A549 (cell line): ENCODE results near the gene UBQLN4. TPM values are rescaled to one million over a fixed set of nuclear protein-coding genes. Genes with fewer than 3 reads are reported as not detected.

Experiments
- ATAC-seq, 2 experiments: fragments of 200-7000 bp in 1 of 2; fragments of >200 bp in 1 of 2; cut with Nextera tagmentation in 1 of 2; cut with Tn5 transposase in 1 of 2; 3 replicates each; pipeline versions ENCODE4 v1.8.0 to v1.9.1; 2018 to 2020; ENCODE audit warnings: mild to moderate bottlenecking in 1 of 2, moderate library complexity in 1 of 2
- CTCF ChIA-PET: fragments of 300-600 bp; sonication (Branson Sonifier 250); formaldehyde crosslinking; extraction: SDS; loops from one replicate; lab custom pipeline; 2021; ENCODE audit warnings: antibody characterized with exemption, inconsistent platforms; lab: Yijun Ruan, JAX
- POLR2A ChIA-PET: fragments of 350-600 bp; formaldehyde crosslinking; extraction: SDS; loops from one replicate; lab custom pipeline; 2021; ENCODE audit warnings: antibody characterized with exemption, inconsistent platforms; lab: Yijun Ruan, JAX
- DNase-seq, 2 experiments: peaks; one replicate each; pipeline versions ENCODE4 v3.0.0 to v3.0.0-alpha.2; 2011 to 2016; ENCODE audit warnings: low read depth in 1 of 2, low spot score in 1 of 2
- FAIRE-seq: peaks from 2 replicates; lab custom pipeline; 2011; peaks lifted over from hg19 to GRCh38; lab: Jason Lieb, UNC
- H3K27ac ChIP-seq, 2 experiments: fragments of >200 bp; sonication (Bioruptor Twin); formaldehyde crosslinking; 3 replicates each; pipeline ENCODE4 v1.5.1; 2016 to 2017
- H3K4me1 ChIP-seq: fragments of >200 bp; sonication (Bioruptor Twin); formaldehyde crosslinking; 3 replicates; pipeline ENCODE4 v1.6.1; 2016
- H3K4me2 ChIP-seq: fragments of >200 bp; sonication (Bioruptor Twin); formaldehyde crosslinking; 3 replicates; pipeline ENCODE4 v1.6.1; 2016
- H3K4me3 ChIP-seq: fragments of >200 bp; sonication (Bioruptor Twin); formaldehyde crosslinking; 3 replicates; pipeline ENCODE4 v1.5.1; 2016
- H3K9me3 ChIP-seq: fragments of >200 bp; sonication (Bioruptor Twin); formaldehyde crosslinking; 3 replicates; pipeline ENCODE4 v1.6.1; 2016
- ATOH8 ChIP-seq: fragments of 250-450 bp; sonication (Bioruptor Pico); IDR thresholded peaks from 2 replicates; pipeline ENCODE4 v1.5.0; 2020; ENCODE audit warnings: low read depth, mild to moderate bottlenecking, moderate library complexity
- CBX2 ChIP-seq: fragments of 200-600 bp; sonication (generic); IDR thresholded peaks from 2 replicates; pipeline ENCODE4 v1.6.1; 2016; ENCODE audit warnings: low read depth, mild to moderate bottlenecking, borderline replicate concordance
- CHD2 ChIP-seq: fragments of 150-350 bp; IDR thresholded peaks from 2 replicates; pipeline ENCODE4 v1.6.1; 2014; ENCODE audit warnings: low read length; ENCODE audit not compliant: partially characterized antibody
- CHD4 ChIP-seq: fragments of 200-600 bp; sonication (generic); IDR thresholded peaks from 2 replicates; pipeline ENCODE4 v1.6.1; 2016; ENCODE audit warnings: antibody characterized with exemption, mild to moderate bottlenecking, borderline replicate concordance
- CTCF ChIP-seq: fragments of >200 bp; sonication (Bioruptor Twin); formaldehyde crosslinking; IDR thresholded peaks from 3 replicates; pipeline ENCODE4 v1.5.1; 2016
- EHF ChIP-seq: fragments of 250-450 bp; sonication (Bioruptor Pico); IDR thresholded peaks from 2 replicates; pipeline ENCODE4 v1.5.0; 2020; ENCODE audit warnings: mild to moderate bottlenecking
- ELK1 ChIP-seq: fragments of 150-350 bp; IDR thresholded peaks from 2 replicates; pipeline ENCODE4 v1.6.1; 2014; ENCODE audit warnings: low read depth, mild to moderate bottlenecking, low read length
- EP300 ChIP-seq, 2 experiments: fragments of >200 bp; sonication (Bioruptor Twin); formaldehyde crosslinking; IDR thresholded peaks; 2 replicates in 1 of 2; 3 replicates in 1 of 2; pipeline ENCODE4 v1.6.1; 2016 to 2017
- HDAC2 ChIP-seq: fragments of 200-600 bp; sonication (generic); IDR thresholded peaks from 2 replicates; pipeline ENCODE4 v1.6.1; 2016
- HOXA7 ChIP-seq: fragments of 250-450 bp; sonication (Bioruptor Pico); IDR thresholded peaks from 2 replicates; pipeline ENCODE4 v1.5.0; 2020; ENCODE audit warnings: mild to moderate bottlenecking, moderate library complexity
- HOXB5 ChIP-seq: fragments of 250-450 bp; sonication (Bioruptor Pico); IDR thresholded peaks from 2 replicates; pipeline ENCODE4 v1.5.0; 2020; ENCODE audit warnings: mild to moderate bottlenecking, moderate library complexity
- KDM1A ChIP-seq: fragments of 200-600 bp; sonication (generic); IDR thresholded peaks from 2 replicates; pipeline ENCODE4 v1.6.1; 2016; ENCODE audit warnings: low read depth, mild to moderate bottlenecking
- MAFK ChIP-seq: fragments of 450-650 bp; IDR thresholded peaks from 2 replicates; pipeline ENCODE4 v1.6.1; 2014; ENCODE audit not compliant: partially characterized antibody
- MAX ChIP-seq: IDR thresholded peaks from 2 replicates; pipeline ENCODE4 v1.6.1; 2012
- MAZ ChIP-seq: fragments of 150-350 bp; IDR thresholded peaks from 2 replicates; pipeline ENCODE4 v1.6.1; 2014; ENCODE audit warnings: antibody characterized with exemption, low read depth, low read length, borderline replicate concordance
- NPAS2 ChIP-seq: fragments of 250-450 bp; sonication (Bioruptor Pico); IDR thresholded peaks from 2 replicates; pipeline ENCODE4 v1.8.0; 2022; ENCODE audit warnings: mild to moderate bottlenecking, moderate library complexity, borderline replicate concordance
- PHF8 ChIP-seq: fragments of 200-600 bp; sonication (generic); IDR thresholded peaks from 2 replicates; pipeline ENCODE4 v1.6.1; 2016; ENCODE audit warnings: low read depth, mild to moderate bottlenecking, antibody characterized with exemption, moderate library complexity, borderline replicate concordance
- POLR2A ChIP-seq: IDR thresholded peaks from 2 replicates; pipeline ENCODE4 v1.6.1; 2012; ENCODE audit warnings: mild to moderate bottlenecking, low read length
- RARB ChIP-seq: fragments of 250-450 bp; sonication (Bioruptor Pico); IDR thresholded peaks from 2 replicates; pipeline ENCODE4 v1.8.0; 2021; ENCODE audit warnings: mild to moderate bottlenecking, moderate library complexity
- RCOR1 ChIP-seq: fragments of 150-350 bp; IDR thresholded peaks from 2 replicates; pipeline ENCODE4 v1.6.1; 2014; ENCODE audit warnings: antibody characterized with exemption, low read length, low read depth
- REST ChIP-seq: fragments of 200-600 bp; sonication (generic); IDR thresholded peaks from 2 replicates; pipeline ENCODE4 v1.6.1; 2016; ENCODE audit warnings: antibody characterized with exemption, mild to moderate bottlenecking, moderate library complexity
- TP53 ChIP-seq: fragments of 250-450 bp; sonication (Bioruptor Pico); IDR thresholded peaks from 2 replicates; pipeline ENCODE4 v1.5.0; 2021; ENCODE audit warnings: mild to moderate bottlenecking, moderate library complexity
- ZFP36 ChIP-seq: fragments of 450-650 bp; IDR thresholded peaks from 2 replicates; pipeline ENCODE4 v1.6.1; 2014; ENCODE audit warnings: borderline replicate concordance; ENCODE audit not compliant: partially characterized antibody
- ZNF302 ChIP-seq: fragments of 250-450 bp; sonication (Bioruptor Pico); IDR thresholded peaks from 2 replicates; pipeline ENCODE4 v1.9.0; 2021; ENCODE audit warnings: inconsistent platforms, mild to moderate bottlenecking, moderate library complexity
- WGBS: methylation state at CpG from one replicate; pipeline ENCODE4 v1.1.6; 2017; ENCODE audit errors: missing lambda C conversion rate; 5-methylcytosine and 5-hydroxymethylcytosine counted together
- polyA plus RNA-seq, 4 experiments: library from polyadenylated mRNA; depleted of rRNA in 3 of 4; stranded (reverse); fragments of >200 nt; fragmentation: RNase III in 1 of 4; extraction: RNeasy Plus Mini Kit Qiagen cat#74134 plus additional on column Dnase treatment in 1 of 4; gene quantifications; 2 replicates in 3 of 4; 3 replicates in 1 of 4; pipeline ENCODE4 v1.2.3, GENCODE V29; 2011 to 2017
- TF ChIP-seq, protein P1 (sequence below): fragments of >200 bp; sonication (Bioruptor Twin); formaldehyde crosslinking; IDR thresholded peaks from 3 replicates; pipeline ENCODE4 v1.6.1; 2016
- TF ChIP-seq, protein P2 (sequence below): fragments of 450-650 bp; IDR thresholded peaks from 2 replicates; pipeline ENCODE4 v1.6.1; 2014; ENCODE audit warnings: antibody characterized with exemption

The UBQLN4 gene
- polyA plus RNA-seq, 2 of the 4 experiments (the other 2 are of a cell fraction), result 38.2 to 42.0 TPM

- no peak for TF ChIP-seq ATOH8 (CRISPR knock-in tag)
- TF ChIP-seq, protein P1, sequence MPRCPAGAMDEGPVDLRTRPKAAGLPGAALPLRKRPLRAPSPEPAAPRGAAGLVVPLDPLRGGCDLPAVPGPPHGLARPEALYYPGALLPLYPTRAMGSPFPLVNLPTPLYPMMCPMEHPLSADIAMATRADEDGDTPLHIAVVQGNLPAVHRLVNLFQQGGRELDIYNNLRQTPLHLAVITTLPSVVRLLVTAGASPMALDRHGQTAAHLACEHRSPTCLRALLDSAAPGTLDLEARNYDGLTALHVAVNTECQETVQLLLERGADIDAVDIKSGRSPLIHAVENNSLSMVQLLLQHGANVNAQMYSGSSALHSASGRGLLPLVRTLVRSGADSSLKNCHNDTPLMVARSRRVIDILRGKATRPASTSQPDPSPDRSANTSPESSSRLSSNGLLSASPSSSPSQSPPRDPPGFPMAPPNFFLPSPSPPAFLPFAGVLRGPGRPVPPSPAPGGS, result no peak
- TF ChIP-seq, protein P2, sequence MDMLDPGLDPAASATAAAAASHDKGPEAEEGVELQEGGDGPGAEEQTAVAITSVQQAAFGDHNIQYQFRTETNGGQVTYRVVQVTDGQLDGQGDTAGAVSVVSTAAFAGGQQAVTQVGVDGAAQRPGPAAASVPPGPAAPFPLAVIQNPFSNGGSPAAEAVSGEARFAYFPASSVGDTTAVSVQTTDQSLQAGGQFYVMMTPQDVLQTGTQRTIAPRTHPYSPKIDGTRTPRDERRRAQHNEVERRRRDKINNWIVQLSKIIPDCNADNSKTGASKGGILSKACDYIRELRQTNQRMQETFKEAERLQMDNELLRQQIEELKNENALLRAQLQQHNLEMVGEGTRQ, result no peak
- TF ChIP-seq MAZ, result no peak
- TF ChIP-seq RARB (CRISPR knock-in tag), result no peak
- TF ChIP-seq, all 56 proteins: peak for 0
These were observed 11.6 kb upstream of the UBQLN4 start (continued) for GRCh38 chr1:156065212-156065611.

- WGBS, result 88% methylated on average over 2 of the region's 2 CpGs
- TF ChIP-seq TP53 (CRISPR knock-in tag) (no peak), KDM1A (no peak), HOXB5 (CRISPR knock-in tag) (no peak), HOXA7 (no peak), ZFP36 (no peak), RCOR1 (no peak), CHD4 (no peak), NPAS2 (CRISPR knock-in tag) (no peak), MAFK (no peak), HDAC2 (no peak), CHD2 (no peak)
- ATAC-seq, result no peak
- Histone ChIP-seq H3K4me1 (no peaks in the 10 kb centered on the region), H3K9me3 (no peaks in the 10 kb centered on the region), H3K4me3 (no peak overlapping the region), H3K27ac (no peak overlapping the region), H3K4me2 (no peak overlapping the region)
- ChIA-PET POLR2A (no interaction called here), CTCF (interaction anchor here (0.6 to 2.8 kb wide), 16 partner anchors 11 to 131 kb away, joined by 3 to 29 read pairs (median 5); partner anchors contain the start of gene KHDC4)
- no peak for DNase-seq
- no peak for FAIRE-seq
These were observed 11.0 kb upstream of the UBQLN4 start for GRCh38 chr1:156064615-156065014.

DNA sequence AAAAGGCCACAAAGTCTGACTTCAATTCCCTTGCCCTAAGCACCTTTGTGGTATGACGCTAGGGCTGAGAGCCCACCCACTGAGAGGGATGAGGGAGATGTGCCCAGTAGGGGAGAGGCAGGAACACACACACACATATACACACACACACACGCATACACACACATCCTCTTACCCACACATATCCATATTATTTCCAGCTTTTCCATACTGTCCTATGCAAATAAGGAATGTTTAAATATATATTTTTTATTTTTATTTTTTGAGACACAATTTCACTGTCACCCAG, 10.3 kb upstream of the UBQLN4 start:
- 52% methylated on average over 2 of the region's 2 CpGs for WGBS
- FAIRE-seq, result no peak
- CTCF ChIA-PET, result interaction anchor here (0.6 to 2.6 kb wide), 9 partner anchors 12 to 126 kb away, joined by 3 to 15 read pairs (median 4); no protein-coding TSS in a partner anchor
- no peak overlapping the region for H3K27ac ChIP-seq
- H3K4me1 ChIP-seq, result no peaks in the 10 kb centered on the region
- POLR2A ChIA-PET, result no interaction called here
- no peaks in the 10 kb centered on the region for H3K9me3 ChIP-seq
- DNase-seq, result no peak
- no peak overlapping the region for H3K4me2 ChIP-seq
- no peak for ATAC-seq
- H3K4me3 ChIP-seq, result no peak overlapping the region
- no peak for TF ChIP-seq MAFK
- no peak for TF ChIP-seq ZNF302 (CRISPR knock-in tag)
- TF ChIP-seq PHF8, result no peak
- TF ChIP-seq, protein P2, result no peak
- TF ChIP-seq ELK1, result no peak
- TF ChIP-seq CTCF, result no peak
- TF ChIP-seq EP300 (IDR thresholded peaks at IDR 0.05), result no peak
- no peak for TF ChIP-seq EHF
- TF ChIP-seq POLR2A, result no peak
- no peak for TF ChIP-seq MAX
- TF ChIP-seq REST, result no peak
- TF ChIP-seq RARB (CRISPR knock-in tag), result no peak
- TF ChIP-seq CBX2, result no peak
